DND-41 (cell line): Measurements from ENCODE around the gene FAT1.

ENCODE experiments used
- EZH2 ChIP-seq: IDR thresholded peaks from 3 replicates; pipeline ENCODE4 v1.6.1; 2012; ENCODE audit warnings: borderline replicate concordance, low read depth, mild to moderate bottlenecking, moderate library complexity, low read length, inconsistent platforms; ENCODE audit not compliant: severe bottlenecking
- TF ChIP-seq, protein P1 (sequence below): IDR thresholded peaks from 2 replicates; pipeline ENCODE4 v1.5.1; 2012; ENCODE audit warnings: borderline replicate concordance, low read length, moderate library complexity, mild to moderate bottlenecking; ENCODE audit not compliant: poor library complexity, severe bottlenecking; ENCODE audit errors: extremely low read depth

- no peak for TF ChIP-seq EZH2
- TF ChIP-seq, protein P1, sequence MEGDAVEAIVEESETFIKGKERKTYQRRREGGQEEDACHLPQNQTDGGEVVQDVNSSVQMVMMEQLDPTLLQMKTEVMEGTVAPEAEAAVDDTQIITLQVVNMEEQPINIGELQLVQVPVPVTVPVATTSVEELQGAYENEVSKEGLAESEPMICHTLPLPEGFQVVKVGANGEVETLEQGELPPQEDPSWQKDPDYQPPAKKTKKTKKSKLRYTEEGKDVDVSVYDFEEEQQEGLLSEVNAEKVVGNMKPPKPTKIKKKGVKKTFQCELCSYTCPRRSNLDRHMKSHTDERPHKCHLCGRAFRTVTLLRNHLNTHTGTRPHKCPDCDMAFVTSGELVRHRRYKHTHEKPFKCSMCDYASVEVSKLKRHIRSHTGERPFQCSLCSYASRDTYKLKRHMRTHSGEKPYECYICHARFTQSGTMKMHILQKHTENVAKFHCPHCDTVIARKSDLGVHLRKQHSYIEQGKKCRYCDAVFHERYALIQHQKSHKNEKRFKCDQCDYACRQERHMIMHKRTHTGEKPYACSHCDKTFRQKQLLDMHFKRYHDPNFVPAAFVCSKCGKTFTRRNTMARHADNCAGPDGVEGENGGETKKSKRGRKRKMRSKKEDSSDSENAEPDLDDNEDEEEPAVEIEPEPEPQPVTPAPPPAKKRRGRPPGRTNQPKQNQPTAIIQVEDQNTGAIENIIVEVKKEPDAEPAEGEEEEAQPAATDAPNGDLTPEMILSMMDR = no peak
Observed at GRCh38 chr4:186699298-186699697, 24.4 kb downstream of the FAT1 start.
